Lower leg skin (tissue), 4 donors: ENCODE data around the gene PLD5. TPM values are rescaled to one million over a fixed set of nuclear protein-coding genes. Genes with fewer than 3 reads are reported as not detected.
"Not testable (repeated sequence)": the region's sequence is repeated elsewhere in the genome, so short reads cannot be mapped to it uniquely, and the experiment has no call there.

ENCODE experiments used
- DNase-seq, 2 donors: peaks; one replicate each; pipeline ENCODE4 v3.0.0-alpha.2; 2019; ENCODE audit warnings: low spot score in 2 of 2
- H3K4me3 ChIP-seq: fragments of 200-600 bp; sonication (generic); 2 replicates; pipeline ENCODE4 v1.5.1; 2017; ENCODE audit warnings: mild to moderate bottlenecking, low read depth; ENCODE audit not compliant: poor library complexity, severe bottlenecking
- POLR2A ChIP-seq, 2 donors: fragments of 450-650 bp; IDR thresholded peaks; one replicate each; pipeline ENCODE4 v1.6.1; 2016 to 2017; ENCODE audit warnings: antibody characterized with exemption in 2 of 2, mild to moderate bottlenecking in 1 of 2, moderate library complexity in 1 of 2
- WGBS, 2 donors: methylation state at CpG; one replicate each; pipeline ENCODE4 v1.1.5; 2018; 5-methylcytosine and 5-hydroxymethylcytosine counted together
- intact Hi-C: fragments of 100-400 bp; cut with DNase I; formaldehyde crosslinking; loops from one replicate; pipeline ENCODE4 v1.15.0; 2023; ENCODE audit warnings: low total_unique reads
- total RNA-seq, 4 donors: library from RNA; depleted of rRNA; stranded (reverse); fragments of >200 nt; gene quantifications; one replicate each; pipeline ENCODE4 v1.1.0, GENCODE V29; 2016

PLD5 gene
- total RNA-seq, 4 donors from 2014 or later = 0.17 to 0.32 (median 0.25) TPM; not detected in 1

DNA sequence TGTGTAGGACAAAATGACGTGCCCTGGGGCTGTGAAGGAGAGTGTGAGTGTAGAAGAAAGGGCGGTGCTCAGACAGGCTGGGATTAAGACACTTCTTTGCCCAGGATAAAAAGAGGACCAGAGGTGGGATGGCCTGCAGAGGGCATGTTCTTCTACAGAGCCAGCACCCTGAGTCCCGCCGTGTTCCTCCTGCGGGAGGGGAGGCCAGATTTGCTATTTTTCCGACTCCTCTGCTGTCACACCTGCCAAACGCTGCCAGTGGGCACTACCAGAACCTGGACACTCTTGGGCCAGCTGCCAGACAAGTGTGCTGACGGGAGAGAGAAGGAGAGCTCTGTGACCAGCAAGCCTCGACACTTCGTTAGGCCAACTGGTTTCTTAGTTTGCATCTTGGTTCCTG lies 206.4 kb downstream of the PLD5 start:
- no peak for DNase-seq
- no peak overlapping the region for H3K4me3 ChIP-seq
- intact Hi-C loops = no loop called here
- TF ChIP-seq POLR2A (IDR thresholded peaks at IDR 0.05) = no peak
- 79 to 83% methylated on average over 10 of the region's 10 CpGs for WGBS, 2 donors

DNA sequence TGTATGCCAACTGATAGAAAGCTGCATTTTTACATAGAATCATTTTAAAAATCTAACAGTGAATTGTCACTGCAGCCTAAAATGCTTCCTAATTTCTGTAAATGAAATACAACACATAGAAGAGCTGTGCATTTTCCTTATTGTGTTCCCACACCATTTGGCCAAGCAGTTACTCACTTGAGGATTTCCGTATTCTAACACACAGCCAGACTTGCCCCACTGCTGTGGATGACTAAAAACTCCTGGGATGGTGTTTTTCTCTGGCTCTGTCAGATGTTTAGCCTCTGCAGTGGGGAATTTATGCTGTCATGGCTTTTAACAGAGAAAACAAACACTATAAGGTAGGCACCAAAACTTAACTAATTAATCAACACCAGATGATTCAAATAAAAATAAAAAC lies 209.6 kb downstream of the PLD5 start:
- intact Hi-C loops, DNase-seq, H3K4me3 ChIP-seq: not testable (repeated sequence)
- WGBS, 2 donors = 71 to 85% methylated on average over 1 of the region's 1 CpG

DNA sequence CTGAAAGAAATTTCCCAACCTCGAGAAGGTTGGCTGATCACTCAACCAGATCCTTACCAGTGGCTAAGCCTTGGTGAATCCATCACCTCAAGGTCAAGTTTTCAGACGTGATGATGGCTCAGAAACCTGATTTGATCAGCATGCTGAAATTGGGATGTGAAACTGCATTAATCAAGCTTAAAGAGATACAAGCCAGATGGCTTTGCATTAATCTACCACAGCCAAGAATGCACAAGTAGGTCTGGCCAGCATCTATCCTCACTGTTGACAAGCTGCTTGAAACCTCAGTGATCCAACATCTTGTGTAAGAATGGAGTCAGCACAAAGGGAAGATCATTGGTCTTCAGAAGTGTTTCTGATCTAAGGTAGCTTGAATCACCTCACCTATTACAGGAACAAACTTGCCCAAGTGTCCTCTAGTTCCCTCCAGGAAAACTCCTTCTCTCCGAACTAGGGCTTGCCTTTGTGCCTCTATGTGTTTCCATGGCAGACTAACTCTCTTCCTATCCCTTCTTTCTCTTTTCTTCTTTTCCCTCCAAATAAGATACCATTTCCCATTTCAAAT lies 210.3 kb downstream of the PLD5 start:
- intact Hi-C loops, H3K4me3 ChIP-seq, DNase-seq: not testable (repeated sequence)
- WGBS, 2 donors = 65 to 68% methylated on average over 3 of the region's 3 CpGs

DNA sequence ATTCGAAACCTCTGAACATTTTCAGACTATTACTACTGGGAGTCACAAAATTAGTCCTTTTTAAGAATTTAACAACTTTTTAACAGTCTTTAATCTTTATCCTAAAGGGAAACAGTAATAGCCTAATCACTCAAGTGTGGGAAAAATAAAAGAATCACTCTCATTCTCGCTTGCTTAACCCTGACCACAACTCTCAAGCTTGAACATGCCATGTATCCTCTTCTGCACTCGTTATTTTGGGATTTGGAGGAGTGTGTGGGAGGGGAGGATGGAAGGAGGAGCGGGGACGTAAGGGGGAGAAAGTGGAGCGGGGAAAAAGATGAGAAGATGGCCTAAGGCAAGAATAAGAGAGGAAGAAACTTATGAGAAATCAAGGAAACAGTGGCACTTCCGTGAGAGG lies 215.8 kb downstream of the PLD5 start:
- intact Hi-C loops, DNase-seq, H3K4me3 ChIP-seq: not testable (repeated sequence)
- WGBS, 2 donors = 35 to 40% methylated on average over 7 of the region's 7 CpGs

DNA sequence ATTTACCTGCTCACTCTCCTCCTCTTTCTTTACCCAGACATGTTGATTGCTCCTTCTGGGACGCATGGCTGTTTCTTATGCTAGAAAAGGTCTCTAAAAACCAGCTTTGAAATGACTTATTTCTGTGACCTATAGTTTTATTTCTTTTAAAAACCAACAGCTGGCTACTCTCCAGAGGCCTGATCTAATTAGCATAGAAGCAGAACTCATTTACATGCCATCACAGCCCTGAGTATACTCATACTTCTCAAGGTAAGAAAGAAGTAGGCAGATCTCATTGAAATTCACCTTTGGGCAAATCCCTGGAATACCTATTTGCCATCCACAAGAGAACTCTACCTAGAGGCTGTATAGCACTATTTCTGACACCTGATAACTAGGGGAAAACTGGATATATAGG lies 230.7 kb downstream of the PLD5 start:
- H3K4me3 ChIP-seq, DNase-seq, intact Hi-C loops: not testable (repeated sequence)
- 88 to 90% methylated on average over 1 of the region's 1 CpG for WGBS, 2 donors

DNA sequence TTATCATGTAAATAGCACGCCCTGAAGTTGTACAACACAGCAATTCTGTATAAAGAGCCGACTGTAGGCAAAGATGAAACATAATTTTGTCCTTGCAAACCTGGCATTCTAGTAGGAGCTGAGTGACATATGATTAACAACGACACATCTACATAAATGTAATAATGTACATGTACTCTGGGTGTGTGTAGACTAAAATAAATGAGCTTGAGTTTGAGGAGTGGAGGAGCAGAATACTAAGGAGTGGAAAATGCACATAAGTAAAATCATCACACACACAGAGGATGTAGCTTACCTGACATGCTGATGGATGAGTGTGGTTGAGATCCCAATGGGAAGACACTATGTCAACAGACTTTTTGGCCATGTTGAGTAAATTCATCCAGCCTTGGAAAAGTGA lies 236.4 kb downstream of the PLD5 start:
- H3K4me3 ChIP-seq, intact Hi-C loops, DNase-seq: not testable (repeated sequence)
- 76 to 90% methylated on average over 3 of the region's 3 CpGs for WGBS, 2 donors

DNA sequence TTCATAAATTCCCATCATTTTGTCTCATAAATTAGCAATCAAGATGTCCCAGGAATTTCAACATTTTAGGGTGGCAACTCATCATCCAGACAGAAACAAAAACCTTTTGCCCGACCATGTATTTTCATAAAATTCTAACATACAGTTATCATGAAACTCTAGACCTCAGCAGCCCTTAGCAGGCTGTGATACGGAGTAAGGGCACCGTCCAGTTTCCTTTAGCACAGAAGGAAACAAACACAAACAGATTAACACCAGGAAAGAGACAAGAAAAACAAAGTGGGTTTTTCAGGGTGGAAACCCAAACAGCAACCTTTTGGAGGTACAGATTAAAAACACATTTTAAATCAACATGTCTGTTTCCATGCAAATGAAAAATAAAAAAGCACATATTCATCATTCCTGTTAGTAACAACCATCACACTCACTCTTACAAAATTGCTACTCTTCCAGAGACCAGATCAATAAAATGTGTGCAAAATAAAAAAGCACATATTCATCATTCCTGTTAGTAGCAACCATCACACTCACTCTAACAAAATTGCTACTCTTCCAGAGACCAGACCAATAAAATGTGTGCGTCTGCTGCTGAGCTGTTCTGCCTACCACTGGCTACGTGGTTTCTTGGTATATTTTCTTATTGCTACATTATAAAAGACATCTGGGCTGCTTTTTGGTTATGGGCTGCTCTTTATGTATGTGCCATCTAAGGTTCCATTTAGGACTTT lies 241.6 kb downstream of the PLD5 start:
- H3K4me3 ChIP-seq, DNase-seq, intact Hi-C loops: not testable (repeated sequence)
- WGBS, 2 donors = 47 to 48% methylated on average over 5 of the region's 5 CpGs

DNA sequence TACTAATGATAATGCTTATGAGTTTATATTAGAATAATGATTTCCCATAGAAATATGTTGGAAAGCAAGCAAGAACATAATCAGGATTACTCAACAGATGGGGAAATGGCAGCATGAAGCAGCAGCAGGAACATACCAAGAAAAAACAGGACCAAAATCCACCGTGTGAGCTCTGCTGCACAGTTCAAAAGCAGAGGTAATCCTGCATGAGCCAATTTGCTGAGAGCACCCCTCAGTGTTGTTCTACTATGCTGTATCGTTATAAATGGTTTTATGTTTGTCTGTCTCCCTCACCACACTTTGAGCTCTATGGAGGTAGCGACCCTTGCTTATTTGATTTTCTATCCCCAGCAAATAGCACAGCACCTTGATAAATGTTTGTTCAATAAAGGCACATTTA lies 246.1 kb downstream of the PLD5 start:
- 68 to 77% methylated on average over 3 of the region's 3 CpGs for WGBS, 2 donors
- intact Hi-C loops = not testable (repeated sequence)

DNA sequence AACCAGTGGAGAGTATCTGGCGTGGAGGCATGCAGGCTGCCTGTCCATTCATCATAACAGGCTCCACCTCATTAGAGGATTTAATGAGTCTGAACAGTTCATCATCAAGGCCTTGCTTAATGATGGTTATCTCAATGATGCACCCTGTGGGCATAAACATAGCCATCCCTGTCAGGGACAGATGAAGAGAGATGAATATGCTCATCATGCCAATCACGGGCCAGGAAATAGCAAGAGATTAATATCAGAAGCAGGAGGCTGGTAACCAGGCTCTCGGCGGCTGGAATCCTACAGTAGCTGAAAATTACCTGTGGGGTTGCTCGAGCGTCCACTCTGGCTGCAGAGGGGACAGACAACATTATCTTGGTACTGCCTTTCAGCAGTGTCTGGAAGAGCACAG lies 247.7 kb downstream of the PLD5 start:
- DNase-seq, intact Hi-C loops, H3K4me3 ChIP-seq: not testable (repeated sequence)
- 61 to 76% methylated on average over 6 of the region's 6 CpGs for WGBS, 2 donors

More for the DNA sequence above, 246.1 kb downstream of the PLD5 start:
- DNase-seq, H3K4me3 ChIP-seq: not testable (repeated sequence)

DNA sequence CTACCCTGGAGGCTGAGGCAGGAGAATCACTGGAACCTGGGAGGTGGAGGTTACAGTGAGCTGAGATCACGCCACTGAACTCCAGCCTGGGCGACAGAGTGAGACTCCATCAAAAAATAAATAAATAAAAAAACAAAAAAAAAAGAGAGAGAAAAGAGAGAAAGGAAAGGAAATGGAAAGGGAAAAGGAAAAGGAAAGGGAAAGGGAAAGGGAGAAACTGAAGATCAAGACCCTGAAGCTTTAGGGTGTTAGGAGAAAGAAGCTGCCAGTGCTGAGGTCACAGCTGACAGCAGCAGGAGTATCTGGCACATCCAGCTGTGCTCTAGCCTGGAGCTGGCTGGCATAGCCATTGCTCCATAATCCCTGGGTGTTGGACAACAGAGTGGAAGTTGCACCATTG lies 257.5 kb downstream of the PLD5 start:
- H3K4me3 ChIP-seq, intact Hi-C loops, DNase-seq: not testable (repeated sequence)
- WGBS, 2 donors = 83 to 93% methylated on average over 2 of the region's 2 CpGs

DNA sequence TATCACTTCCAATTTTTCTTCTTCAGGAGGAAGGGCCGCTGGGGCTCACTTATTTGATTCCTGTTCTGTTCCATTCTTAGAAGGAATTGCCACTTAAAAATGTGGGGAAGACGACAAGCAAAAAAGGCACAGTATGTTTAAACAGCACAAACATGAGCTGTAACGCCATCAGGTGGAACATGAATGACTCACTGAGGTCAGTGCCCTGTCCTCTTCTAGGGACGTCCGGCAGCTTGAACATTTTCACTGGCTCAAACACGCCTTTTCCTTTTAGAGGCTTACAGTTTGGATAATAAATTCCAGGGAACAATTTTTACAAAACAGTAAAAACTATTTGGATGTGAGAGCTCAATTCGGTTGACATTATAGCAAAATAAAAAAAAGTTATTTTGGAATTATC lies 260.1 kb downstream of the PLD5 start:
- intact Hi-C loops, DNase-seq, H3K4me3 ChIP-seq: not testable (repeated sequence)
- 71 to 72% methylated on average over 7 of the region's 7 CpGs for WGBS, 2 donors
